Measurements from ENCODE around the gene NEDD4L. TPM values are rescaled to one million over a fixed set of nuclear protein-coding genes. Genes with fewer than 3 reads are reported as not detected.

The NEDD4L gene
- total RNA-seq, 1 donor, result 31.5 TPM

GRCh38 chr18:58309099-58309498 is 265.1 kb downstream of the NEDD4L start:
- no peak overlapping the region for H3K4me3 ChIP-seq (ENCODE audit: low read depth, low read length)
- no peak for TF ChIP-seq CTCF (IDR thresholded peaks at IDR 0.05; ENCODE audit: insufficient read depth, low read depth, low read length)
- no peak for DNase-seq (ENCODE audit: low read depth)

DNA sequence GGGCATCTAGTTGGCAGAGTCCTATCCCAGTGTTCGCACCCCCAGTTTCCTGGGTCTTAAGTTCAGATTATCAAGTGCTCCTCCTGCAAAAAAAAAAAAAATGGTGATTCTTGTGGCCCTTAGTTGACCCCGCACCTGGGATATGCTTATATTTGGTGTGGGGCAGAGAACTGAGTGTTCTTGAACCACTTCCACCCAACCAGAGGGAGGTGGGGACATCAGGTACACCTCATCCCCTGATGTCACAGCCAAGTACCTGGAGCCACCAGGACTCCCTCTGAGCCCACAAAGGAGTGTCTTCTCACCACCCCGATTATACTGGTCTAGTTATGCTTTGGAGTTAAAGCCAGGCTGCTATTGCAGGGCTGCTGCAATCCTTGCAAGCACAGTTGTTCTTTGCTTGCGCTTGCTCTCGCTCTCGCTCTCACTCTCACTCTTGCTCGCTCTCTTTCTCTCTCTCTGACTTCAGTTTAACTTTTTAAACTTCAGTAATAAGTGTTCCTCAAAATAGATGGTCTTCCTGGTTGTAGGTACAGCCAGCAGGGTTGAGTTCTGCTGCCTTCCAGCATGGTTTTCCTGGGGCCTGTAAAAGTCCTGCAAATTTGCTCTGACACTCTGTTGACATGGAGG is 265.7 kb downstream of the NEDD4L start:
- no peak for DNase-seq (ENCODE audit: low read depth)
- H3K4me3 ChIP-seq (ENCODE audit: low read depth, low read length), result no peak overlapping the region
- no peak for TF ChIP-seq CTCF (IDR thresholded peaks at IDR 0.05; ENCODE audit: insufficient read depth, low read depth, low read length)

- no peak overlapping the region for H3K4me3 ChIP-seq (ENCODE audit: low read depth, low read length)
- no peak for DNase-seq (ENCODE audit: low read depth)
- TF ChIP-seq CTCF (IDR thresholded peaks at IDR 0.05; ENCODE audit: insufficient read depth, low read depth, low read length), result no peak
Observed at GRCh38 chr18:58310517-58310916, 266.5 kb downstream of the NEDD4L start.

DNA sequence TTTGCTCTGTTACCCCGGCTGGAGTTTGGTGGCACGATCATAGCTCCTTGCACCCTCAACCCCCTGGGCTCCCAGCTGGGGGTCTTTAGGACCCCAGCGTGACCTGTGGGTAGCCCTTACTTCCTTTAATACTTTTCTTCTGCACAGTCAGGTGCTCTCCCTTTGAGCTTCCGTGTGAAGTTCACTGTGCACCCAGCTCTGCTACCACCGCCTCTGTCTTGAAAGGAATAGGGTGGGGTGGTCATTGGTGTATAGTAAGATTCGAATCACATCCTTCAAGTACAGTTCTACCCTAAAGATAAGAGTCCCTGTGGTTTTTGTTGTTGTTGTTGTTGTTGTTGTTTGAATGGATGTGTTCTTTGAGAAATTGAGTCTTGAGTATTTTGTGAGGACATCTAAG is 267.4 kb downstream of the NEDD4L start:
- no peak for DNase-seq (ENCODE audit: low read depth)
- no peak overlapping the region for H3K4me3 ChIP-seq (ENCODE audit: low read depth, low read length)
- TF ChIP-seq CTCF (IDR thresholded peaks at IDR 0.05; ENCODE audit: insufficient read depth, low read depth, low read length), result no peak

DNA sequence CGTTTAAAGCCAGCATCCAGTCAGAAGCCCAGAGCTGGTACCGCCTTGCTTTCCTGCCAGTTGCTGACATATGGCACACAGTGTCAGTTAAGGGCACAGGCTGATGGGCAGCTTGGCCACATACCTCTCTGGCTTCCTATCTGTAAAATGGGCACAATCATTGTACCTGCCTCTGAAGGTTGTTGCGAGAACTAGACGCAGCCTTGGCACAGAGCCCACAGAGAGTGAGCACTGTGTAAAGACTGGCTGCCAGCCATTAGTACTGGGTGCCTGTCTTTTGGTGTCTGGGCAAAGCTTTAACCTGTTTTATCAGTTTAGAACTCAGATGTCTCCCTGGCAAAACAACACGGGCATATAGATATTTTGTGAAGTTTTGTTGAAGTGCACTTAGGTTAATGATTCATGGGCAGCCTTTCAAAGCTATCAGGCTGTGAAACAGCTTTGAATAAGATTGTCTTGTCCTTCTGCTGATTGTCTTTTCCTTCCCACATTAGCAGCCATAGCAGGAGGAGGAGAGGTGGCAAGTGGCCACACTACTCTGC is 269.5 kb downstream of the NEDD4L start:
- H3K4me3 ChIP-seq (ENCODE audit: low read depth, low read length), result no peak overlapping the region
- TF ChIP-seq CTCF (IDR thresholded peaks at IDR 0.05; ENCODE audit: insufficient read depth, low read depth, low read length), result no peak
- no peak for DNase-seq (ENCODE audit: low read depth)

DNA sequence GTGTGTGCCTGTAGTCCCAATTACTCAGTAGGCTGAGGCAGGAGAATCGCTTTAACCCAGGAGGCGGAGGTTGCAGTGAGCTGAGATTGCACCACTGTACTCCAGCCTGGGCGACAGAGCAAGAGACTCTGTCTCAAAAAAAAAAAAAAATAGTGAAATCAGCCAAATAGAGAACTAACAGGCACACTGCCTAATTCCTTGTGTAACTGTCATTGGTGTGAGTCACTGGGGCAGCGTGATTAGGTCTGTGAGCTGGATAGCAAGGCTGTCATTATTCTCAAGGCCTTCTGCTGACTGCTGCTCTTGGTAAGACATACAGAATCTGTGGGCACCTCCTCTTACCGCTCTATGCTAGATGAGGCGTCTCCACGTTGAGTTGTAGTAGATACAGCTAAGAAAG is 270.3 kb downstream of the NEDD4L start:
- DNase-seq (ENCODE audit: low read depth), result peak; percentile 87
- no peak overlapping the region for H3K4me3 ChIP-seq (ENCODE audit: low read depth, low read length)
- TF ChIP-seq CTCF (IDR thresholded peaks at IDR 0.05; ENCODE audit: insufficient read depth, low read depth, low read length), result no peak

DNA sequence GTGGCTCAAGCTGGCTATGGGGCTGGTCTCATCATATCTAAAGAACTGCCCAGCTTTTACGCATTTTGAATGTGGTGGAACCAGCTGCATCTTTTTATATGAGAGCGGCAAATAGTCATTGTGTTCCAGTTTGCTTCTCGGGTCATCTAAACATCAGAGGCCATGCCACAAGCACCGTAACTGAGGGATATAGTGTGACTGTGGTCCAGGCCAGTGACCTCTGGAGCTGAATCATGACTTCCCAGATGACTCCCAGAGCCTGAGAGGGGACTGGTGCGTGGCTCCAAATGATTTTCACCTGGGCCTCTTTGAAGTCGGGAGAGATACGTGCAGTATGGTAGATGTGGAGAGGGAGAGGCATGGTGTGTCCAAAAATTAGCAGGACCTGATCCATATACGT is 271.0 kb downstream of the NEDD4L start:
- H3K4me3 ChIP-seq (ENCODE audit: low read depth, low read length), result no peak overlapping the region
- no peak for TF ChIP-seq CTCF (IDR thresholded peaks at IDR 0.05; ENCODE audit: insufficient read depth, low read depth, low read length)
- DNase-seq (ENCODE audit: low read depth), result no peak

All from fibroblast of villous mesenchyme (primary cell).